Measurements from ENCODE around the gene YPEL1.
"Not testable (repeated sequence)": the region's sequence is repeated elsewhere in the genome, so short reads cannot be mapped to it uniquely, and the experiment has no call there.

YPEL1 gene

GRCh38 chr22:21681566-21682370 is 53.8 kb downstream of the YPEL1 start:
- DNase-seq = no peak

GRCh38 chr22:21680830-21681565 is 54.6 kb downstream of the YPEL1 start:
- DNase-seq = no peak

GRCh38 chr22:21679383-21679782 is 56.2 kb downstream of the YPEL1 start:
- no peak for DNase-seq

- not testable (repeated sequence) for DNase-seq
Measured at GRCh38 chr22:21678842-21679241, 56.8 kb downstream of the YPEL1 start.

- no peak for DNase-seq
Measured at GRCh38 chr22:21677606-21678443, 57.8 kb downstream of the YPEL1 start.

GRCh38 chr22:21674638-21675245 is 60.9 kb downstream of the YPEL1 start:
- DNase-seq = no peak

GRCh38 chr22:21673534-21674321 is 61.9 kb downstream of the YPEL1 start:
- DNase-seq = no peak

GRCh38 chr22:21672107-21672629 is 63.4 kb downstream of the YPEL1 start:
- DNase-seq = no peak

GRCh38 chr22:21669026-21669425 is 66.6 kb downstream of the YPEL1 start:
- DNase-seq = no peak

- no peak for DNase-seq
Measured at GRCh38 chr22:21666786-21667185, 68.8 kb downstream of the YPEL1 start.

- DNase-seq = no peak
Measured at GRCh38 chr22:21665047-21665851, 70.3 kb downstream of the YPEL1 start.

- no peak for DNase-seq
Measured at GRCh38 chr22:21663738-21664137, 71.9 kb downstream of the YPEL1 start.

- no peak for DNase-seq
Measured at GRCh38 chr22:21661991-21662390, 73.6 kb downstream of the YPEL1 start.

- no peak for DNase-seq
Measured at GRCh38 chr22:21660904-21661303, 74.7 kb downstream of the YPEL1 start.

- DNase-seq = no peak
Measured at GRCh38 chr22:21659864-21660525, 75.6 kb downstream of the YPEL1 start.

- peak; percentile 88 for DNase-seq
Measured at GRCh38 chr22:21657360-21658032, 78.1 kb downstream of the YPEL1 start.

GRCh38 chr22:21657020-21657359 is 78.6 kb downstream of the YPEL1 start:
- no peak for DNase-seq

- DNase-seq = no peak
Measured at GRCh38 chr22:21652547-21653545, 82.7 kb downstream of the YPEL1 start.

Data from CD4-positive, alpha-beta T cell treated with Interleukin-6 for 4 hours (primary cell).